Brain microvascular endothelial cell (primary cell): ENCODE results near the gene SCN10A.
A peak's percentile ranks its signal among the peaks of the same experiment; 100 is the strongest.

Experiments used
- DNase-seq: peaks from one replicate; pipeline ENCODE4 v3.0.0-alpha.2; 2020
- H3K27ac ChIP-seq: fragments of 250-450 bp; sonication (Bioruptor Pico); 2 replicates; pipeline ENCODE4 v1.5.1; 2020; ENCODE audit warnings: mild to moderate bottlenecking, moderate library complexity
- H3K27me3 ChIP-seq: fragments of 250-450 bp; sonication (Bioruptor Pico); replicated peaks from 2 replicates; pipeline ENCODE4 v1.5.1; 2020; ENCODE audit warnings: mild to moderate bottlenecking
- H3K36me3 ChIP-seq: fragments of 250-450 bp; sonication (Bioruptor Pico); replicated peaks from 2 replicates; pipeline ENCODE4 v1.5.1; 2020; ENCODE audit warnings: mild to moderate bottlenecking
- H3K4me3 ChIP-seq: 2 replicates; pipeline ENCODE4 v1.5.1; 2011; ENCODE audit warnings: low read depth, mild to moderate bottlenecking, control low read depth, low read length, moderate library complexity
- in situ Hi-C: cut with HindIII; loops from 2 replicates; pipeline ENCODE4 v1.10.0; 2017; ENCODE audit warnings: low sequenced_read_pairs, low pct_ligation_motif_present
- TF ChIP-seq, protein P1 (sequence below): IDR thresholded peaks from 2 replicates; pipeline ENCODE4 v1.5.1; 2011; ENCODE audit warnings: low read depth, mild to moderate bottlenecking, moderate library complexity, low read length, control low read depth, inconsistent platforms; ENCODE audit errors: missing control alignments

Gene SCN10A

DNA sequence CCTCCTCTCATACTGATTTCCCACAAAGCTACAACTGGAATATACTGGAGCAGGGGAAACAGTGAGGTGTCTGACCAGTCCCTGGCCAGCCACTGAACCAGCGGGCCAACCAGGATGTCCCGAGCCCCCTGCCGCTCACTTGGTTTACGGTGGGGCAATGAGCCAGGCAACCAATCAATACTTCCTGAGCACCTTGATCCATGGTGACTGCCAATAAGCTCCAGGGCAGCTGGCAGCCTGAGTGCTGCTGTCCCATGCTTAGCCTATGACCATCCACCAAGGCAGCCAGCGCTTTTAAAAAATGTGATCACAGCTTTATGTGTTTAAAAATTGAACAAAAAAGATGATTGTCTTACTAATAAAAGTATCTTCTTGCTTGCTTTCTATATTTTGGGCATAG is 4.2 kb downstream of the SCN10A start:
- in situ Hi-C loops: no loop called here
- TF ChIP-seq, protein P1, sequence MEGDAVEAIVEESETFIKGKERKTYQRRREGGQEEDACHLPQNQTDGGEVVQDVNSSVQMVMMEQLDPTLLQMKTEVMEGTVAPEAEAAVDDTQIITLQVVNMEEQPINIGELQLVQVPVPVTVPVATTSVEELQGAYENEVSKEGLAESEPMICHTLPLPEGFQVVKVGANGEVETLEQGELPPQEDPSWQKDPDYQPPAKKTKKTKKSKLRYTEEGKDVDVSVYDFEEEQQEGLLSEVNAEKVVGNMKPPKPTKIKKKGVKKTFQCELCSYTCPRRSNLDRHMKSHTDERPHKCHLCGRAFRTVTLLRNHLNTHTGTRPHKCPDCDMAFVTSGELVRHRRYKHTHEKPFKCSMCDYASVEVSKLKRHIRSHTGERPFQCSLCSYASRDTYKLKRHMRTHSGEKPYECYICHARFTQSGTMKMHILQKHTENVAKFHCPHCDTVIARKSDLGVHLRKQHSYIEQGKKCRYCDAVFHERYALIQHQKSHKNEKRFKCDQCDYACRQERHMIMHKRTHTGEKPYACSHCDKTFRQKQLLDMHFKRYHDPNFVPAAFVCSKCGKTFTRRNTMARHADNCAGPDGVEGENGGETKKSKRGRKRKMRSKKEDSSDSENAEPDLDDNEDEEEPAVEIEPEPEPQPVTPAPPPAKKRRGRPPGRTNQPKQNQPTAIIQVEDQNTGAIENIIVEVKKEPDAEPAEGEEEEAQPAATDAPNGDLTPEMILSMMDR: no peak

DNA sequence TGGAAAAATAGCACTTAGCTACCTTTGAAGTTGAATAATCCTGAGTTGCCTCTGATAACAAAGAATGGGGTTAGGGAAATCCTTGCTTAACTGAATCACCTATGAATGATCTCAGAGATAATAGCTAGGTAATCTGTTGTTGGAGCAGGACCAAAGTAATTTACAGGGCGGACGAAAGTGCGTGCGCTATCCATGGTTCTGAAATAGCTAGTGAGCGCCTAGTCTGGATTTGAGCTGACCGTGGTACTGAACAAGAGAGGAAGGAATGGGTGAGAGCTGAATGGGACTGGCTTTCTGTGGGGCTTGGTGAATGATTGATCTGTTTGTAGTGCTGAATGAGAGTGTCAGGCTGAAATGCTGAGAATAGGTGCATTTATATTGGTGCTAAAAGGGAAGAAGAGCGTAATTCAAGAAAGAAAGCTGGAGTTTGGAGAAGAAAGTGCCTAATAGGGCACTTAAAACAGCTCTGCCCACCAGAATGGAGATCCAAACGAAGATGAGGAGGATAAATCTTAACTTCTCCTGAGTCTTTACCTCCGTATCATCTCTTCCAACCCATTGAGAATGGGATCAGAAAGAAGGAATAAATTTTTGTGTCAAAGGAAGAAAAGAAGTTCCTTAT is 10.1 kb downstream of the SCN10A start:
- Histone ChIP-seq H3K27me3 (no peaks in the 10 kb centered on the region), H3K27ac (no peak overlapping the region), H3K4me3 (no peak overlapping the region), H3K36me3 (no peaks in the 10 kb centered on the region)
- DNase-seq: peak; percentile 60
- TF ChIP-seq, protein P1: no peak
- in situ Hi-C loops: no loop called here

More for the DNA sequence above, 4.2 kb downstream of the SCN10A start:
- H3K27ac ChIP-seq: no peak overlapping the region
- H3K4me3 ChIP-seq: no peak overlapping the region
- no peak for DNase-seq
- no peaks in the 10 kb centered on the region for H3K36me3 ChIP-seq
- H3K27me3 ChIP-seq: peaks cover 7% of the 10 kb centered on the region

DNA sequence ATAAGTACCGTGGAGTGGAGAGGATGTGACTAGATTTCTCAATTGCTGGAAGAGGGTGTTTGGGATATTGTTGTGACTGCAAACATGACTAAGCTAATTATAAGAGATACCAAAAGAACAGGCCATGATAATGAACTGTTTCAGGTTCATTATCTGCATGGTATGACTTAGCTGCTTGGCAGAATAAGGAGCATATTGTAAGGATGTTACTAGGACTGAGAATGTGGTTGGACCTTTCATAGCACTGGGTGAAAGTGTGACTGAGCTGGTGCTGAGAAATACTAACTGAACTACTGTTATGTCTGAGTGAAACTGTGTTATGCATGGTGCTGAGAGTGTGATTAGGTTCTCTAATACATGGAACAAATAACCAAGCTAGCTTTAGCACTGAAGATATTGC is 11.0 kb downstream of the SCN10A start:
- in situ Hi-C loops: no loop called here
- no peaks in the 10 kb centered on the region for H3K36me3 ChIP-seq
- H3K4me3 ChIP-seq: no peak overlapping the region
- no peak overlapping the region for H3K27ac ChIP-seq
- no peak for DNase-seq
- TF ChIP-seq, protein P1: no peak
- H3K27me3 ChIP-seq: no peaks in the 10 kb centered on the region

DNA sequence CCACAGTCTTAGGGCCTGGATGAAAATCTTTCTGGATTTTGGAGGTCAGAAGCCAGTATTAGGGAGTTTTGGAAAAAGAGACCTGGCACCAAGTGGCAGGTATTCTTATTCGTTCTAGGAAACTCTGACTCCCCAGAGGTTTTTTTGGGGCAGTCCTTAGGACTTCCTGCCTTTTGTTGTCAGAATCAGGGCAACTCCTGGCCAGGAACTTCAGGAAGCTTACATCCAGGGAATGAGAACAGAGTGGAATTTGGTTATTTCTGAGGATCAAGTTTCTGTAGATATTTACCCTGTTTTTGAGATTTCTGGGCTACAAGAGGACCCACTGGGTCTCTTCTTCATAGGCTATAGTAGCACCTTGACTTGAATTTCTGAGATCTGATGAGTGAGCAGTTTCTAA is 15.5 kb downstream of the SCN10A start:
- in situ Hi-C loops: no loop called here

DNA sequence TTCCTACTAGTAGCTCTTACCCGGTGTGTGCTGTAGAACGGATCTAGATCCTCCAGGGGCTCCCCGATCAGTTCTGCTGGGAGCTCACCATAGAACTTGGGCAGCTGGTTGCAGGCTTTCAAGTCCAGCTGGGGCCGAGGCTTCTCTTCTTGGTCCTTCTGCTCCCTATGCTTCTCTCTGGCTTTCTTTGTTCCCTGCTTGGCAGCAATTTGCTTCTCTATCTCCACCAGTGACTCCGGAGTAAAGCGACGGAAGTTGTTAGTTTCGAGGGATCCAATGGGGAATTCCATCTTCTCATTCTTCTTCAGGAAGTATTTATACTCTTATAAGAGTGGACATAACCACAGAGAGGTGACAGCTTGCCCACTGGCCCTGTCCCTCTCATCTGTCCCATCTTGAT is 22.3 kb downstream of the SCN10A start:
- DNase-seq: no peak
- Histone ChIP-seq H3K27ac (no peak overlapping the region), H3K4me3 (no peak overlapping the region), H3K36me3 (no peaks in the 10 kb centered on the region), H3K27me3 (peaks cover 4% of the 10 kb centered on the region)
- in situ Hi-C loops: no loop called here
- TF ChIP-seq, protein P1: no peak

More for the DNA sequence above, 15.5 kb downstream of the SCN10A start:
- DNase-seq: no peak
- Histone ChIP-seq H3K27me3 (no peaks in the 10 kb centered on the region), H3K27ac (no peak overlapping the region), H3K36me3 (no peaks in the 10 kb centered on the region), H3K4me3 (no peak overlapping the region)
- TF ChIP-seq, protein P1: no peak

DNA sequence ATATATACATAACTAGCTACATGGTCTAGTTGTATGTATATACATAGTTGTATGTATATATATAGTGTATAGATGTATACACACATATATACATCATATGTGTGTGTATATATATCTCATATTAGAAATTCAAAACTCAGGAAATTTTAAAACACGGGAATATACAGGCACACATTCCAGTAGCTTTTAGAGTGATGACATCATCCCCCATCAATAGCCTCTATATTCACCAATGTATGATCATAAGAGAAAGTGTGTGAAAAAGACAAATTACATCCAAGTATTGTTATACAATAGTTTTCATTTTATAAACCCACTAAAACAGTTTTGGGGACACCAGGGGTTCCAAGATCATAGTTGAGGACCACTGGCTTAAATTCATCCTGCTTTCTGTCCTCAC is 23.0 kb downstream of the SCN10A start:
- DNase-seq: no peak
- Histone ChIP-seq H3K4me3 (no peak overlapping the region), H3K27me3 (peaks cover 4% of the 10 kb centered on the region), H3K27ac (no peak overlapping the region), H3K36me3 (no peaks in the 10 kb centered on the region)
- in situ Hi-C loops: no loop called here
- TF ChIP-seq, protein P1: no peak
